ENCODE data around the gene RETREG2.

The RETREG2 gene

DNA sequence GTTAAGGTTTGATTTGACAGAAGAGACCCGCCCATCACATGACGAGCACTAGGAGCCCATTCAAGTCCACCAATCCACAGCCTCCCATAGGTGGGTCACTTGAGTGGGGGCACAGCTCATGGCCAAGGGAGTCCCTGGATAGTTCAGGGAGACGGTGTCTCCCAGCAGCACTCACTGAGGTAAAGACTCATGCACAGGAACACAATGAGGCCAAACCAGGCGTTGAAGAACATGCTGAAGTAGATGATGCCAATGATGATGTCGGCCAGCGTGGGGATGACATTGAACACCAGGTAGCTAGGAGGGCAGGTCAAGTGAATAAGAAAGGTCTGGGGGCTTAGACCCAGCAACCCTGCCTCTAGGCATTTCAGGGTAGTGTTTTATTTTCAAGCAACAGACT lies 36.7 kb downstream of the RETREG2 start:
- DNase-seq (ENCODE audit: low read depth, low spot score) = no peak

GRCh38 chr2:219215871-219216534 lies 37.9 kb downstream of the RETREG2 start:
- DNase-seq (ENCODE audit: low read depth, low spot score) = no peak

DNA sequence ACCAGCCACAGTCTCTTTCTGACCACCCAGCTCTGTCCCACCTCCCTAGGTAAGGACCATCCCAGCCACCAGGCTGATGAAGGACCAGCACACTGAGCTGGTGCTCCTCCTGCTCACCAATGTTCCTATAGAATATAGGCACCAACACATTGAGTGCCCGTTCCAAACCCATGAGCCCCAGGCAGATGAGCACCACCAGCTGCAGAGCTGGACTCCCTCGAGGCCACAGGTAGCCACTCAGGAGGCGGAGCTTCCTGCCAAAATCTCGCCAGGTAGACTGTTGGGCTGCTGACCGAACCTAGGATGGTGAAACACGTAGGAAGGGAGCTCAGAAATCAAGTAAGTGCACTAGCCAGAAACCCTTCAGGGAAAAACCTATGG lies 38.5 kb downstream of the RETREG2 start:
- no peak for DNase-seq (ENCODE audit: low read depth, low spot score)

DNA sequence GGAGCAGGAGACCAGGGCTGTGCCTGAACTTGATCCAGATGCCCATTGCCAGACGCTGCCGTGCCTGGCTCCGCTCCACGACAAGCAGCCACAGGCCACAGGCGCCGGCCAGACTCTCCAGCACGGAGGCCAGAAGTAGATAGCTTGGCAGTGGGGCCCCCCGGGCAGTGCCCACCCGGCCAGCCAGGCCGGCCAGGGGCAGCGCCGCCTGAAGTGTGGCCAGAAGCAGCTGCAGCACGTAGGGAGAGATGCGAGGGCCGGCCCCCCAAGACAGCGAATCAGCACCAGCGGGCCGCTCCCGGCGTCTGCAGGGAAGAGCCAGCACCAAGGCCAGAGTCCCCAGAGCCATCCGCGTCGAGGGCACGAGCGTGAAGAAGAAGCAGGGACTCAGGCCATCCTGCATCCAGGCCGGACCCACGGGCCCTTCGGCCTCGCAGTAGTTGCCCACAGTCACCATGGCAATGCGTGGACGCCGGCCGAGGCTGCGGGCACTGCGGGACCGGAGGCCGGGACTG lies 40.2 kb downstream of the RETREG2 start:
- no peak for DNase-seq (ENCODE audit: low read depth, low spot score)

GRCh38 chr2:219218732-219219701 lies 40.9 kb downstream of the RETREG2 start, which contains the start of gene ABCB6:
TSS of gene ABCB6 (minus strand) at chr2:219218958. CDS start at chr2:219218673, 285 bp downstream.
- DNase-seq (ENCODE audit: low read depth, low spot score) = peak; percentile 78

DNA sequence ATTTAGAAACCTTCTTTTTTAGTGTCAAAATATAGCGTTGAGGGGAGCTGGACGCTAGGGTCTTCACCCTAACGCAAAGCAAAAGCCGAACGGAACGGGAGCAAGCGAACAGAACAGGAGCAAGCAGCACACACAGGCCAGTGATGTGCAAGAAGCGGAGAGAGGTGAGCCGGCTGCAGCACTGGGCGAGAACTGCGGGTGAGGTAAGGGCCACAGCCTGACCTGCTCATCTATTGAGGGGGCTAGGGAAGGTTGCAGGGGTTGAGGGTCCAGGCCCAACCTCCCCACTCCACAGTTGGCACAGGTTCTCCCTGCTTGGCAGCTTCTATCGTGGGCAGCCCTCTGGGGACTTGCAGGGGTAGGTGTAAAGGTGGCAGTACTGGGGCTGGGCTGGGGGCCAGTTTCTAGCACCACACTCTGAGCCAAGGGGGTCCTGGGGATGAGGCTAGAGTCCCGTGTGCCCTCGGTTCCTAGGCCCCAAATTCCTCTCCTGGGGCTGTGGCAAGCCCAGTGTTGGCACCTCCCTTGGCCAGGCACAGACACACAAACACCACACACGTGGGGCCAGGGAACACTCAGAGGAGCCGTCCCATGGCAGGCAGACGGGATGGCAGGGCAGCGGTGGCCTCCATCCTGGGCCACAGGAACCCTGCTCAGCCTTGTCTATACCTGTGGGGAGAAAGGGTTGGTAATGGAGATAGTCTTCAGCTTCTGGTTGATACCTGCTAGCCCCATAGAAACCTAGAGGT lies 41.9 kb downstream of the RETREG2 start:
- no peak for DNase-seq (ENCODE audit: low read depth, low spot score)

DNA sequence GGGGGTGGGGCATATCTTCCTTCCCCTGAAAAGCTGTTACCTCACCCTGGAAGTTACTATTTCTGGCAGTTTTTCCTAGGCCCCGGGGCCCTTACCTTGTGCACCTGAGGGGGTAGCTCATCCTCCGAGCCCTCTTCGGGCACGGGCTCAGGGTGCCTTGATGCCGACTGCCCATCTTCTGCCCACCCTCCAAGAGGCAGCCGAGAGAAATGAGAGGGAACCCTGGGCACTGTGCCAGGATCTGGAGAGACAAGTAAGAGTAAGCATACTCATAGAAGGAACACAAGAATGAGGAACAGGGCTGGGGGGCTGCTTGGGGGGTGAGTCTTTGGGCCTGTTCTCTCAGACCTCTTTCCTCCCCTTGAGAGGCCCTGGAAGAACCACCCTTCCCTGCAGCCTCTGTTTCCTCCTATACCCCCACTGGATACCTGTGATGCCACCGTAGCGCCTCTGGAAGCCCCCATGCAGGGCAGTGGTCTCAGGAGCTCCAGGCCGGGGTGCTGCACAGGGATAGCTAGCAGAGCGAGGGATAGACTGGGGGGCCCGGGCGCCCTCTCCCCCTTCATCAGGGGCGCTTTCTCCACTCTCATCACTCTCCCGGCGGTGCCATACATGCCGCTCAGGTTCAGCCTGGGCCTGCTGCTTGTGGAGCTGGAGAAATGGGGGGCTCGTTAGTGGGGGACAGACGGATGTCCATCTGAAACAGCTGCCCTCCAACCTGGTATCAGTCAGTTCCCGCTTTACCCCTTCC lies 42.8 kb downstream of the RETREG2 start:
- no peak for DNase-seq (ENCODE audit: low read depth, low spot score)

DNA sequence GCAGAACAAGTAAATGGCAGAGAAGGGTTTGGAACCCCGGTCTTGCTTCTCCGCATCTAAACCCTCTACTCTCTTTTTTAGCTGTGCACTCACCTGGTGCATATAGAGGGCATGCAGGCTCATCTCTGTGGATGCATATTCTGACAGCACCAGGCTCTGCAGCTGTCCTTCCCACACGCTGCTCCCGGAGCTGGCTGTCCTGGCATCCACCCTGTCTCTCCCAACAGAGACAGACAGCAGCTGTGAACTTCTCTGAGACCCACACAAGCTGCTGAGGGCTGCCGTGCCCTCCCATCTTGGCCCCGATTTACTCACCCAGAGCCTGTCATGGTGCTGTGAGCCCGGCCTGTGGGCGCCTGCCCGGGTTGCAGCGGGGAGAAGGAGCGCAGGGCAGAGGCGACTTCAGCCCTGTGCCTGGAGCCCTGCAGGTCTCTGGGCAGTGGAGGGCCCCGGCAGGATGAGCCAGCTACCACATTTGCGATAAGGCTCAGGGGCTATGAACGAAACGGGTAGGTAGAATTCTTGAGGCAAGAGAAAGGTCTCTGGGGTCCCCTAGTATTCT lies 44.0 kb downstream of the RETREG2 start:
- DNase-seq (ENCODE audit: low read depth, low spot score) = no peak

DNA sequence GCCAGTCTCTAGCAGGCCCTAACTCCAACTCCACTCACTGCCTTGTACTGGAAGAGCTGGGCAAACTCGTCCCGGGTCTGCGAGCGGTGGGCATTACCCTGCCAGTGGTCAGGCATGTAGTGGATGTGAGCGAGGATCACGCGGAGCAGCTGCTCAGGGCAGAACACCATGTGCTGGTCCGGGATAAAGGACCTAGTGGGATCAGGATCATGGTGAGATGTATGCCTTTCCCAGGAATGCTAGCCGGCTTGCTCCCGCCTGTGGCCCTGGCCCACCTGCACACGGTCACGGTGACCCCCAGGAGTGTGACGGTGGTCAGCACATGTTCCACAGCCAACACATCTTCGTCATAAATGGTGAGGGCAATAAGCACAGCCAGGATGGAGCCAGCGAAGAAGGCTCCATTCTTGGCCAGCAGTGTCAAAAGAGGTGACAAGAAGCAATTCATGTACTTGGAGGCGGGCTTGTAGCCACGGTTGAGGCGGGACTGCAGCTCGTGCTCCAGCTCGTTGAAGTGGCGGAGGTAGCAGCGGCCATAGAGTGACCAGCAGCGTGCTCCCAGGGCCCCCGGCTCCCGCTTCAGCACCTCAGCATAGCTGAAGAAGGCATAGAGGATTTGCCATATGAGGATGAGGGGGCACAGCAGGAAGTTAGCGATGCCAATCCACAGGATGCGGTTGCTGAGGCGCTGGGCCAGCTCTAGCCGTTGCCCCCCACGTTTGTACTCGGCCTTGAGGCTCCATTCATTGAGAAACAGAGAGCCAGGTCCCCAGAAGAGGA lies 45.9 kb downstream of the RETREG2 start:
- DNase-seq (ENCODE audit: low read depth, low spot score) = no peak

GRCh38 chr2:219225350-219225749 lies 47.3 kb downstream of the RETREG2 start:
- DNase-seq (ENCODE audit: low read depth, low spot score) = no peak

- DNase-seq (ENCODE audit: low read depth, low spot score) = no peak
These were observed 50.2 kb downstream of the RETREG2 start for GRCh38 chr2:219228041-219228910.

- DNase-seq (ENCODE audit: low read depth, low spot score) = no peak
These were observed 50.8 kb downstream of the RETREG2 start for GRCh38 chr2:219228911-219229304.

DNA sequence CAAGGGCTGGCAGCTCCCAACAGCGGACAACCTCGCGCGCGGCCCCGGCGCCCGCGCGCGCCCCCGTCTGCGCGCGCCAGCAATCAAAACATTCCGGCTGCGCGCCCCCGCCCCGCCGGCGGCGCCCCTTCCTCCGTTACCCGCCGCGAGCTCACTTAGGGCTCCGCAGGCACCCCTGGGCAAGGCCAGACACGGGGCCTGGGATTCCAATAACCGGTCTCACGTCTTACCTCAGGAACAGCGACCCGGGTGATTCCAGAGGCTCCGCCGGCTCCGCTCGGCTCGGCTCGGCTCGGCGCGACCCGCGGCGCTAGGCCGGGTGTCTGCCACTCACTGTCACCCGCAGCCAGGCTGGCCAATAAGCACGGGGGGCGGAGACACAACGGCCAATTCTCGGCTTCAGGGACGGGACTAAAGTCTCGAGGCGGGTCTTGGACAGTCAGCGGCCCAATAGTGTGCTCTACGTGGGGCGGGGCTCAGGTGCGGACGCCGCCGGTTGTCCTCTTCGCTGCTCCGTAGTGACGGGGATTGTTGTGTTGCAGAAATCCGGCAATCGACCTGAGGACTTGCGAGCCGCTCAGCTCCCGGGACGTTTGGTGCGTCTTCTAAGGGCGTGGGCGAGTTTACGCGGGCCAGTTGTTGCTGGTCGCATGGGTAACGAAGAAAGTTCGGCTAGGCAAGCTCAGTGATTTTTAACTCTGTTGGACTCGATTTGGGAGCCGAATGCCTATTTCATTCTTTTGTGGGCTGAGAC lies 51.4 kb downstream of the RETREG2 start, which contains the start of the genes ANKZF1 and ATG9A:
Gene ANKZF1, plus strand, starts transcription at position 502 of the 754 bp plus-strand sequence. CDS start 452 bp downstream, outside the sequence.
Gene ATG9A, minus strand, starts transcription at position 332 of the 754 bp plus-strand sequence. CDS start 1,612 bp downstream, outside the sequence.
- peak; percentile 98 for DNase-seq (ENCODE audit: low read depth, low spot score)

GRCh38 chr2:219230059-219230540 lies 52.0 kb downstream of the RETREG2 start:
- no peak for DNase-seq (ENCODE audit: low read depth, low spot score)

GRCh38 chr2:219234331-219234730 lies 56.3 kb downstream of the RETREG2 start:
- no peak for DNase-seq (ENCODE audit: low read depth, low spot score)
